RKO (cell line): ENCODE results near the gene KCNT2.

ENCODE experiments used
- DNase-seq: peaks from one replicate; pipeline ENCODE4 v3.0.0-alpha.2; 2016; ENCODE audit warnings: low spot score

KCNT2 gene

DNA sequence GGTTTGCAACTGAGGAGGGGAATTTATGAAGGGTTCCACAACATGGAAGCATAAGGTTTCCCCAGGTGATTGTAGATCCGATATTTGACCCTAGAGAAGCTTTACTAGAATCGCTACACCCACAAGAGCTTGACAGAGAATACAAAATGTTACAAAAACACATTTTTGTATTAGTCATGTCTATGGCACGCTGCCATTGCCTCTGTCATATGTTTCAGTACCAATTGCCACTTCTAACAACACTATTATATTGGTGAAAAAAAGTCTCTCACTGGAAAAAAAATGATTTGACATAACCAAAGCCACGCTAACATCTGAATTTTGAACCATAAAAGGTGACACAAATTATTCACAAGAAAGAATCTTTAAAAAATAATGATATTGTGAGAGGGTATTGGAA lies 214.5 kb downstream of the KCNT2 start:
- no peak for DNase-seq

DNA sequence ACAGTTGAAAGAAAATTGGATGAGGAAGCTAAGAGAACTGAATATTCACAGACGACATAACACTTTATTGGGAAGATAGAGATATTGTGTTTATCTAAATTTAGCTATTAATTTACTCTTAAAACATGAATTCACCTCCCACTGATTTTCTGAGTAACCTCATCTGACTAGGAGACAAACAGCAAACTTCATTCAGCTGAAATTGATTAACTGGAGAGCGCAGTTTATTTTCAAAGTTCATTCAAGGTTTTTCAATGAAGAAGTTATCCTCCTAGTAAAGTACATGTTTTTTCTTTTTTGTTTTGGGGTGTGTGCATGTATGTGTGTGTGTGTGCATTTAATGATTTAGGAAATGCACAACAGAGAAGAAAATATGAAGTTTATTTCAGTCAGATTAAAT lies 215.0 kb downstream of the KCNT2 start:
- no peak for DNase-seq

DNA sequence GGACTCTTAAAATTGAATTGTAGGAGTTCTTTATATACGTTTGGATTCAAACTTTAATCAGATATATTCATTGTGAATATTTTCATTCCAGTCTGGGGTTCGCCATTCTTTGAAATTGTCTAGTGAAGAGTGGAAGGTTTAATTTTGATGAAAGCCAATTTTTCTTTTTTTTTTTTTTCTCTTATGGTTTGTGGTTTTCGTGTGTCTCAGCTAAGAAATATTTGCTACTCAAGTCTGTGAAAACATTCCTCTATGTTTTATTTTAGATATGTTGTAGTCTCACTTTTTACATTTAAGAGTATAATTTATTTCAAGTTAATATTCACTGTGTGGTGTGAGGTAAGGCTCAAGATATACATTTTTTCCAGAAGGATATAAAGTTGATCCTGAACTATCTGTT lies 220.5 kb downstream of the KCNT2 start:
- DNase-seq, result no peak

DNA sequence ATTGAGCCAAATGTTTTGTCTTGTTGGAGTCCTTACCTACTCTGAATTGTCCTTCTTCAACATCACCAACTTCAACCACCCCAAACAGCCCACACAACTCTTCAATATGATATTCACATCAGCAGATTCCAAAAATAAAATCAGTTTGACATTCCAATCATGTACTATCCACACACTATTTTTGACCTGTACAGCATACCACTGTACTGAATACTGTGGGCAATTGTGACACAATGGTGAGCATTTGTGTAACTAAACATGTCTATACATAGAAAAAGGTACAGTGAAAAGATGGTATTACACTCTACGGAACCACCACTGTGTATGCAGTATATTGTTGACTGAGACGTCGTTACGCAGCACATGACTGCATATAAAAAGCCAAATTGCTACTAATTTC lies 223.1 kb downstream of the KCNT2 start:
- no peak for DNase-seq

DNA sequence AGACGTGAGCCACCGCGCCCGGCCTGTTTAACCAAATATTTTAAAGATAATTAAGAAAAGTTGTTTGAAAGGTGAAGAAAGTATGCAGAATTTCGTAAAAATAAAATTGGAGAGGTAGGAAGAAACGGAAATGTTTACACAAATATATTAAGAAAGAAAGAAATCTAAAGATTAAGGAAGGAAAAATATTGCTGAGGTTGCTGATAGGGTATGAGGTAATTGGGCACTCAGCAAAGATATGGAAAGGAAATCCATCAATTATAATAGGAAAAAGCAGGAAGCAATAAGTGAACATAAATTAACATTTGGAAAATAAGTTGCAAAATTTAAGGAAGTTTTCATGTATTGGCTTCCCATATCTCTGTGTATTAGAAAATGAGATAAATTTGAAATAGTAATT lies 225.9 kb downstream of the KCNT2 start:
- DNase-seq, result no peak

DNA sequence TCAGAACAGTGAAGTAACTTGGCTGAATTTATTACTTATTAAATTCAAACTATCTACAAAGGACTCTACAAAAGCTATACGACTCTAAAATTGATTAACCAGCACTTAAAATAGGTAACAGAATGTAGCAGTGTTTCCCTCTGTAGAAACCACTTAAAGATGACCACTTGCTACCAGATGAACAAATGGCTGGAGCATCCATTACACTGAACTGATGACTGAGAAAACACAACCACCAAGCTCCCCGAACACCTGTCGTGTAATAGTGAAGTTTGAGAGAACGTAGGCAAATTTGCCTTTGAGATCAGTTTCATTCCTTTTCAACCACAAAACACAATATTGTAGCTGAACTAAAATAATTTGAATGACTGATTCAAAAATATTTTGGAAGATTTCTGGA lies 226.7 kb downstream of the KCNT2 start:
- no peak for DNase-seq

DNA sequence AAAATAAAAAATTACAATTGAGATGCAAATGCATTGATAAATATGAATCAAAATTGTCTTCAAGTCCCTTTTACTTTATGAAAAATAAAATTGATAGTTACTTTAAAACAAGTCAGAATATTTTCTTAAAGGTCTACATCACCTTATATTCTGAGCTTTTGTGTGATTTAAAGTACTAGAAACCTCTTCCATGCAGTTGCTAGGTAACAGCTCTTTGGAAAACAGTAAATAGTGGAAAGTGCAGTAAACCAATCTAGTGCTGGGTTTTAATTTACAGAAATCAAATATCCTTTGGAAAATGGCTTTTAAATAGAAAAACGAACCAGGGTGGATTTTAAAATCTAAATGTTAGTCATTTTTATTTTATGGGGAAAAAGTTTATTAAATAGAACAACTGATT lies 227.9 kb downstream of the KCNT2 start:
- DNase-seq, result no peak

DNA sequence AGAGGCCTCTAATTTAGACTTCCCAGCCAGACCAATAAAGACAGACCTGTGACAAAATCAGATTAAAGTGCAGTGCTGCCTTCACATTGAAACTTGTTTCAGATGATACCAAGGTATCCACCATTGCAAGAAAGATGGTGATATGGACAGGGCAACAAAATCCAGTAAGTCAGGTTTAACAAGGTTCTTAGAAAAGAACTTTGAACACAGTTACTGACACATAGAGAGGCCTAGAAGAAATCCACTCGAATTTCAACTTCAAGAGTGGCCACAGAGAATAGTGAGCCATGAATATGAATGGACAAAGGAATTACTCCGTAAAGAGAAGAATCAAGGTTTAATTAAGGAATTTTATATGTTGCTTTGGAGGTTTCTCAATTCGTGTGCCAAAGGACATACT lies 230.4 kb downstream of the KCNT2 start:
- no peak for DNase-seq

DNA sequence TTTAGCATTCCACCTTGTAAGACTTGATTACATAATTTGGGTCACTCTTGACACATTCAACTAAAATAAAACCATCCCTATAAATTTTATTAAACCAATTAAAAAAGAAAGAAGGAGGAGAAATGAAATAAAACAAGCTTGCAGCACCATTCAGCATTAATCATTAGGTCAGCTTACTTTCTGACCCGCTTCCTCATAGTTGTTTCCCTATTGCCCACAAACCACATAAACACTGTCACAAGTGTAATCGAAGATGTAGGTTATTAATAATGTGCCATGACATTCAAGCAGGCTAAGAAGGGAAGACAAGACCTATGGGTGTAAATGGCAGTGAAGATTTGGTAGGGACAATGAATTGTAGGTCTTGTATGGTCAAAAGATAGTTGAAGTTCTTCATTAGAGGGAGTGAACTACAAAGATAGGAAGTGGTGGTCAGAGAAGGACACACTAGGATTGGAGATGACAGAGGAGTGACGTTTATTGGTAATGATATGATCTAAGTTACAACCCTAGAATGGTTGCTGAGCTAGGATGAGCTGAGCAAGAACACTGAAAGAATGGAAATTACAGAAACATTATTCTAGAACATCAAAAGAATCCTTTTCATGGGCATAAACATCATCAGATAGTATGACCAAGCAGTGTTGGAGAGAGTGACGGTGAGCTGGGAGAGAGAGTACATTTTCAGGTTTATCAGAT lies 231.5 kb downstream of the KCNT2 start:
- DNase-seq, result no peak

DNA sequence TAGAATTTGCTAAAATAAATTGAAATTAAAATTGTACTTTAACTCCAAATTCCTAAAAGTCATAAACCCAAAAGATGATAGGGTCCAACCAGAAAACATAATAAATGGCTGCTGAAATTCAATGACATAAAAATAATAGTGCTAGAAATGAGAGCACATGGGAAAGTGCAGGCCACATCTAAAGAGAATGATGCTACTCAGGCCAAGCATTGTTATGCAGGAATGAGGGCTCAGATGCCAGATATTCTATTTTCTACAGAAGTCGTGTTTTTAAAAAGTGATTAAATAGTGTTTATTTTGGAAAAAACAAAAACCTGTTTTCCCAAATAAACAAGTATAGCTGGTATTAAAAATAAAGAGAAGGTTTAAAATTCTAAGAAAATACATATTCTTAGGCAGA lies 234.4 kb downstream of the KCNT2 start:
- DNase-seq, result no peak

DNA sequence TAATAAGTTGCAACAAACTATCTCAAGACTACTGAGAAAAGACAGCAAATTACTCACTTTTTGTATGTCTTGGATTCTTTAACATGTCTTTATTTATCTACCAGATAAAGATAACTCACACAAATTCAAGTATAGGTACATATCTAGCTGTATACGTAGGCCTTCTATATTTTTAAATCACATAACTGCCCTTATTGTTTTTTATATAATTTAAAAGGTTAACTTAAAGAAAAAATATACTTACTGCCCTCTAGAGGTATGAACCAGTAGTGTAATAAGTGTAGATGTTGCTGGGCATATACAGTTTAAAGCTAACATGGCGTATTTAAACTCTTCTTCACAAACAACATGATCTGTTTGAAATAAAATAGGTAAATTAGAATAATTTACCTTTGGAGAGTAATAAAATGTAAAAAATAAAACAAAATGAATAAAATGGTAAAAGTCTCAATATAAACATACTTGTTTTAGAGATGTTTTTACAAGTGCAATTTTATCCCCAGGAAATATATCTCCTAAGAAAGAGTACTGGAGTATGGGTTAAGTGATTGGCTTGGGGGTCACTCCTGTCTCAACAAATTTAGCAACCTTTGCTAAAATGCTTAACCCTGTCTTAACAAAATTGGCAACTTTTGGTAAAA lies 235.2 kb downstream of the KCNT2 start:
- peak; percentile 56 for DNase-seq

DNA sequence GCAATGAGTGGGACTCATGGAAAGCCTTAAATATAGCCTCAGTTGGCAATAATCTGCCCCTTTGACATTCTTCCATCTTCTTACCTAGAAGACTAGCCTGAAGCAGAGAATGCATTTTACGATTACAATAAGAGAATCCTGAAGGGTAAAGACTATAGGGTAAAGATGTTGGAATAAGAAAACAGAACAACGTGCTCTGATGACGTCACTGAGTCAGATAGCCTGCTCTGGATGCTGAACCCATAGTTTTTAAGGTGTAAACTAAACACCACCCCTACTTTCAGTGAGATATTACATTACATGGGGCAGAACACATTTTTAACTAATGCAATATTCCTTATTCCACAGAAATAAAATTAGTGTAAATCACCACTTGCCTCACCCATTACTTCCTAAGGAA lies 240.4 kb downstream of the KCNT2 start:
- no peak for DNase-seq

DNA sequence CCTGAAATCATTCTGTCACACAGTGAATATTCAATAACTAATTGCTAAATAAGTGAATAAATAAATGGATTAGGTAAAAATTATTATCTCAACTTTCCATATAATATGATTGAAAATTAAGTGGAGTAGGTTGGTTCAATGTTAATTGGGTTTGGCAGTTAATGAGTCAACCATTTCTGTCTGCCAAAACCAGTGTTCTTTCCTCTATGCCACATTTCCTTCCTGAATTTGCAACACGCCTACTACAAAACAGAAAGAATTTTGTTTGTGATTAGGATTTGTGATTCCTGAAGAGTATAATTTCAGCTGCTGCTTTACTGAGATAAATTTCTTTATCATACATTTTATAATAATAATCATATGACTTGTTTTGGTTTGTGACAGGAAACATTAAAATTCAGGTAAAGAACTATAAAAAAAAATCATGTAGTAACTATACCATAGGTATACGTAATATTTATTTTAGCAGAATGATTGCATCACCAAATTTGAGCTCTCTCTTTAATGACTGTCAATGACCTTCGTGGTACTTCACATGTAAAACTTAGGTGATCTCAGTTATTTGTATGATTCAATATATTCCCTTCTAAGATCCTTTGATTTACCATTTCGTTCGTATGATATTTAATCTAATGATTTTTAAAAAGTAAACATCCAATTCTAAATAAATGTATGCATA lies 241.3 kb downstream of the KCNT2 start:
- no peak for DNase-seq

DNA sequence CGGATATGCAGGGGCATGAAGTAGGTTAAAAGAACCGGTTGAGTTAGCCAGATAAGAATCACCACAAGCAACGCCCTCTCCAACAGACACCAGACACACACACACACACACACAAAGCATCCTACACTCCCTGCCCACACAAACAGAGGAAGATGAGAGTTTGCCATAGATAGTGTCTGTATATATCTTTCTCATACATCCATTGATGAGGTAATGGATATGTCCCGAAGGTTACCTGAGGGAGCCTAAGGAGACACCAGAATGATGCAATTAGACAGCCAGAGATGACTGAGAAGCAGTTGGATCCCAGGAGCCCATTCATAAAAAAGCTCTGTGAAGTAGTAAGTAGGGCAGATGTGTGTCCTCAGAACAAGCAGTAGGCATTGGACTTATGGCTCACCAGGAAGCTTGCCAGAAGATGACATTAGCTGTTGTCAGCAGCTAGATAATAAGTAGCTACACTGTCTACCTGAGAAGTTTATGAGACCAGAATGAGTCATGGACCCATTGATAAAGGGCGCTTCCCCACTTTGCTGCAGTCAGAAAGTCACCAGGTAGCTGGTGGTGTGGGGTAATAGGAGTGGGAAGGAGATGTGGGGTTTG lies 247.0 kb downstream of the KCNT2 start:
- DNase-seq, result peak; percentile 22

DNA sequence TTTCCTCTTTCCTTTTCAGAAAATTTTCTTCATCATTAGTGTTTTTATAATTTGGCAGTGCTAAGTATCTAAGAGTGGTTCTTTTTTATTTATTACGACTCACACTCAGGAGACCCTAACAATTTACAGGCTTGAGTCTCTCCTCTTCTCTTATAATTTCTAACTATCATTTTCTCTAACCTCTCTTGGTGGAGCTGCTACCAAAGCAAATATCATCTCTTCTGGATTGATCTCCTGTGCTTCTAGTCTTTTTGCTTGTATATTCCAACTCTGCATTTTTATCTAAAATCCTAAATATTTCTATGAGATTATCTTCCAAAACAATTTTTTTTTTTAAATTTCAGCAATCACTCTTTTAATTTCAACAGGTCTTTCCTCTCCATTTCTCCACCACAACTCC lies 250.3 kb downstream of the KCNT2 start:
- DNase-seq, result no peak

DNA sequence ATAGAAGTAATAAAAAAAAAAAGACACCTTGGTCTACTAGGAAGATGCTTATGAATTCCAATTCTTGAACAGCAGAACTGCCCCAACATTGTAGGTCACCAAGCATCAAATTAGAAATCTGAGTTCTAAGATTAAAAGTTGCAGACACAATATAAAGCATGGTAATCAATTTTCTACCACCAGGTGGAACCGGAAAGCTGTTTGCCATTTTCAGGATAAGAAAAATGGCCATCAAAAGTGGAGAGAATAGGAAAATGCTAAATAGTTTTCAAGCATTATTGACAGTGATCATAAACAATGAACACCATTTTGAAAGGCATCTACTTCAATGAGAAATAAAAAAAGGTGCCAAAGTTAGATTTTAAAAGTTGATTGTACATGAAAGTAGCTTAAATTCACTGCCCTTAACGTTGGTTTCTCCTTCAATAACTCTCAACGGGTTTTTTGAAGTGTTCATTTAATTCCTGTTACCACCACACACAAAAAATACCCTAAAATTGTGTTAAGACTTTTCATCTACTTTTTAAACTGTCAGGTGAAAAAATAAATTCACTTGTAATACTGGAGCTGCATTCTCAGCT lies 252.9 kb downstream of the KCNT2 start:
- peak; percentile 25 for DNase-seq

DNA sequence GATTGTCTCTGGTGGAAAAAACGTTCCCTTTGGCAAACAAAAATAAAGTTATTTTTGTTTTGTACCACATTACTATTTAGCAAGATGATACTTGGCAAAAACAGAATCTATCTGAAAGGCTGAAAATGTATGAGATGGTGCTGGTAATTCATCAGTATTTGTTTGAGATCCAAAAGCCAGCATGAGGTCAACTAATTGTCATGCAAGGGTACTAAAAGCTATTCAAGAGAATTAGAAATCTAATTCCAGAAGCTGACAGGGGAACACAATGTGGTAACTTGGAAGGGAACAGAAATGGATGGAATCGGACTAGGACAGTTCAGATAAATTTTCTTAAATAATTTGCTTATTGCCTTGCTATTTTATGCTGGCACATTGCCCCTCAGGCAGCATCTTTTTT lies 263.8 kb downstream of the KCNT2 start:
- DNase-seq, result no peak

DNA sequence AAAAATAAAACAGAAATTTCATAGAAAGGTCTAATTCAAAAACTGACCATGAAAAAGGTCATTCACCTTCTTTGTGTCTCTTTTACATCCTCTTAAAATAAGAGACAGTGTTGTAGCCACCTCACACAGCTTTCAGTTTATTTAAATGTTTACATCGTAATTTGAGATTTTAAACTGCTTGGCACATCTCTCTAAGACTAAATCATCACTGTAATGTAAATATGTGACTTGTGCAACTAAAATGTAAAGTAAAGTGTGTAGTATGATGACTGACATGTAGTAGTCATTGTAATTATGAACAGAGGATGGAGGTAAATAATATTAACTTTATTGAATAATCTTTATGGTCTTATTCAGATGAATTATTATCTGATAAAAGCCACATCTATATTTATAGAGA lies 283.9 kb downstream of the KCNT2 start:
- DNase-seq, result no peak

DNA sequence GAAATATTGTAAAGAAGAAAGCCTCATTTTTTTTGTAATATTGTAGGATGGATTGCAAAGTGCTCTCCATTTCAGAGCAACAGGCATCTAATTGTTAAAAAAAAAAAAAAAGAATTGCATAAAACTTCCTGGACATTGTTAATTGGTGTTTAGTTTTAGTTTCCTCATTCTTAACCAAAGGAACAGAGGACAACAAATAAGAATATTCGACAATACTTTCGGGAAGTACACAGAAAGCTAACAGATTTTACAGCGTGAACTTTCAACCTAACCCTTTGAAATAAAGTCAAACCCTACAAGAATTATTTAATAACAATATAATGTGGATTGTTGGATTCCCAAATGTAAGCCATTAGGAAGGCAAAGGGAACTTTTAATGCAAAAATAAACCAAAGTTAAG lies 284.4 kb downstream of the KCNT2 start:
- DNase-seq, result no peak

DNA sequence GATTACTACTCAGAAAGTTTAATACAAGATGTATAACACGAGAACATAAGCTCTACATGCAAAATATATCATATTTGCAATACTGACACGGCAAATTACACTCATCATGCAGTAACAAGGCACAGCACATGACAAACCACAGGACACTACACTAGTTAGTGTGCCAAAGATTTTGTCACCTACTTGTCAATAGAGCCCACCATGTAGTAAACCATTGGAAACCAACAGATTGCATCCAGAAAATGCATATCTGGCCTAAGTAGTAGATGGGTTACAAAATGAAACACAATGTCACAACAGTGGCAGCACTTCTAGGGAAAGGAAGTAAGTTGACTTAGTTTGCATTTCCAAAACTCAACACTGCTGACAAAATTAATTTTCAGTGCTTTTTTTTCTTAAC lies 288.9 kb downstream of the KCNT2 start:
- no peak for DNase-seq

DNA sequence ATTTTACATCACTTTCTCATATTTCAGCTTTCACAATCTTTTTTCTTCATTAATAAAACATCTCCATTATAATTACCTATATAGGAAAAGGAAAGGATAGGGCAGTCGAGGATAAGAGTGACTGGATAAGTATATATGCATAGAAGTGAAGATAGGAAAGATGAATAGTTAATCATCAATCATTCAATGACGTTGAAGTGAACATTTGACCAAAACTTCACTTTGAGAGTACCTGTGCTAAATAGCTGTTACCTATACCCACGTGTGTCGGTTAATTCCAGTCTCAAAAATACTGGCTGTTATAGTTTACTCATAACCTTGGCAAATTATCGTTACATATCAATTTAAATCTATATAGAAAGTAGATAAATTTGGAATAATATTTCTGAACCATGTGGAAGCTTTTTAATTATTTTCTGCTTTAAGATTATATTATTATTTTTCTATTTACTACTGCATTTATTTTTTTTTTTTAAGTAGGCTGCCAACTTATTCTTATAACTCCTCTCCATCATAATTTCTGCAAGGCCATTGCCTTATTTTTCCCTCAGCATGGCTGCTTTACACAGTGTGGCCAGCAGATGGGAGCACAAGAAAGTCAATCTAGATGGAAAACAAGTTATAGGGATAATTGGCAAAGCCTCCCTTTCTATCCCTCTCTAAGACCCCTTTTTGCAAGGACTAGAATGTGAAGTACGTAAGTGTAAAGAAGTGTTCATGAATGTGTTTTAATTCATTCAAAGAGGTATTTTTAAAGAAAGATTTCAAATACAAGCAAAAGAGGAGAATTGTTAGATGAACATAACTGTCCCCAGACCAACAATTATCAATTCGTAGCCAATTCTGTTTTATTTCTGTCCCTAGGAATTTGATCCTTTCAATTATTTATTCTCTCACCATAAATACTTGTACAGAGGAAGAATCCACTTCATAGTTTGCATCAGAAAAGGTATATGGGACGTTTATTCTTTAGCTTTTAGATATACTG lies 290.4 kb downstream of the KCNT2 start:
- DNase-seq, result peak; percentile 66

DNA sequence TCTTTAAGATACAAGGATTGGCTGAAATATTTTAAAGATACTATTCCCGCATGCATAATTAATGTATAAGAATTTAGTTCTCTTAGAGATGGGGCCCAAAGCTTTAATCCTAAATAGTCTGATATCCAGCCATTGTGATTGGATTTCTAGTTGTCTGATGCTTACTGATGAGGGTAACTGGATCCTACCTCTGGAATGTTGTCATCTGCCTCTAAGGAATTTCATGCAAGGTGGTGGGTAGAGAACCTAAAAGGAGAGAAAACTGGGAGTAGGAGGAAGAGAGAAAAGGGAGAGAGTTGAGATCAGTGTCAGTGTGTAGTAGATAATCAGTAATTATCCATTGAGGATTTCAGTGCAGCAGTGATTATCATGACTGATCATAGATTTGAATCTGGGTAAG lies 295.5 kb downstream of the KCNT2 start:
- no peak for DNase-seq
